ENCODE measurements around the gene THRB. TPM values are rescaled to one million over a fixed set of nuclear protein-coding genes. Genes with fewer than 3 reads are reported as not detected.
A peak's percentile ranks its signal among the peaks of the same experiment; 100 is the strongest.

The THRB gene
- polyA plus RNA-seq, 2 of the 4 experiments (the other 2 are of a cell fraction), result 2.0 to 2.3 TPM

DNA sequence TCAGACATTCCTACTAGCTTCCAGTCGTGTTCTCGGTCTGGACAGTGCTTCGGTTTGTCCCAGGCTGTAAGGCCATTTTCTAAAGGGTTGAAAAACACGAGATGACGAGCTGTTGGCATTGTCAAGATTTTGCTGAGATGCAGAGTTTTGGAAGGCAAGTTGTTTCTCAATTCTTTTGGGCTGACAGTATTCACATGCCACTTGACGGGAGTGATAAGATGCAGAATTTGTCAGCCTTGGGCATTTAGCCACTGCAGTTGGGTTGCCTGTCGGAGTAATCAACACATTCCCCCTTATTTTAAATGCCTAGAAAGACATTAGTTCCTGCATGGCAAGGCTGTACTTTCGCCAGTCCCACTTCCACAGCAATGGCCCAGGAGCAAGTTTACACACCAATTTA is 304.4 kb downstream of the THRB start:
- CTCF ChIA-PET, result no interaction called here
- POLR2A ChIA-PET, result interaction anchor here (1.1 kb wide), 1 partner anchor 397 kb away, joined by 3 read pairs; no protein-coding TSS in a partner anchor
- Histone ChIP-seq H3K27ac (no peak overlapping the region), H3K4me2 (no peak overlapping the region), H3K9me3 (no peaks in the 10 kb centered on the region), H3K4me1 (no peaks in the 10 kb centered on the region), H3K4me3 (no peak overlapping the region)
- no peak for DNase-seq (ENCODE audit: low read depth in 1 of 2, low spot score in 1 of 2)
- 70% methylated on average over 8 of the region's 8 CpGs for WGBS (ENCODE audit: missing lambda C conversion rate)
- TF ChIP-seq ZC3H11A (IDR thresholded peaks at IDR 0.05) (no peak), TFCP2L1 (CRISPR knock-in tag; IDR thresholded peaks at IDR 0.05) (no peak), KDM1A (IDR thresholded peaks at IDR 0.05; ENCODE audit: low read depth) (no peak), E2F6 (IDR thresholded peaks at IDR 0.05; ENCODE audit: borderline replicate concordance, low read depth) (no peak), JUNB (IDR thresholded peaks at IDR 0.05) (no peak), SMC3 (IDR thresholded peaks at IDR 0.05) (no peak), MAFK (IDR thresholded peaks at IDR 0.05; ENCODE audit: partially characterized antibody) (no peak), GATA3 (IDR thresholded peaks at IDR 0.05; ENCODE audit: borderline replicate concordance) (no peak), RAD21 (conservative IDR thresholded peaks at IDR 0.05 in 1 of 2, IDR thresholded peaks at IDR 0.05 in 1 of 2) (no peak), MAZ (IDR thresholded peaks at IDR 0.05; ENCODE audit: borderline replicate concordance, low read depth, low read length) (no peak), HOXA7 (CRISPR knock-in tag; IDR thresholded peaks at IDR 0.05) (no peak), NFE2L2 (conservative IDR thresholded peaks at IDR 0.05; ENCODE audit: low read length) (no peak), HEYL (CRISPR knock-in tag; IDR thresholded peaks at IDR 0.05) (no peak), PHF8 (IDR thresholded peaks at IDR 0.05; ENCODE audit: borderline replicate concordance, low read depth) (no peak)
- TF ChIP-seq, protein P1, sequence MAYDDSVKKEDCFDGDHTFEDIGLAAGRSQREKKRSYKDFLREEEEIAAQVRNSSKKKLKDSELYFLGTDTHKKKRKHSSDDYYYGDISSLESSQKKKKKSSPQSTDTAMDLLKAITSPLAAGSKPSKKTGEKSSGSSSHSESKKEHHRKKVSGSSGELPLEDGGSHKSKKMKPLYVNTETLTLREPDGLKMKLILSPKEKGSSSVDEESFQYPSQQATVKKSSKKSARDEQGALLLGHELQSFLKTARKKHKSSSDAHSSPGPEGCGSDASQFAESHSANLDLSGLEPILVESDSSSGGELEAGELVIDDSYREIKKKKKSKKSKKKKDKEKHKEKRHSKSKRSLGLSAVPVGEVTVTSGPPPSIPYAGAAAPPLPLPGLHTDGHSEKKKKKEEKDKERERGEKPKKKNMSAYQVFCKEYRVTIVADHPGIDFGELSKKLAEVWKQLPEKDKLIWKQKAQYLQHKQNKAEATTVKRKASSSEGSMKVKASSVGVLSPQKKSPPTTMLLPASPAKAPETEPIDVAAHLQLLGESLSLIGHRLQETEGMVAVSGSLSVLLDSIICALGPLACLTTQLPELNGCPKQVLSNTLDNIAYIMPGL (CRISPR knock-in tag; IDR thresholded peaks at IDR 0.05; ENCODE audit: borderline replicate concordance), result no peak
- TF ChIP-seq, protein P2, sequence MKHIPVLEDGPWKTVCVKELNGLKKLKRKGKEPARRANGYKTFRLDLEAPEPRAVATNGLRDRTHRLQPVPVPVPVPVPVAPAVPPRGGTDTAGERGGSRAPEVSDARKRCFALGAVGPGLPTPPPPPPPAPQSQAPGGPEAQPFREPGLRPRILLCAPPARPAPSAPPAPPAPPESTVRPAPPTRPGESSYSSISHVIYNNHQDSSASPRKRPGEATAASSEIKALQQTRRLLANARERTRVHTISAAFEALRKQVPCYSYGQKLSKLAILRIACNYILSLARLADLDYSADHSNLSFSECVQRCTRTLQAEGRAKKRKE (CRISPR knock-in tag; IDR thresholded peaks at IDR 0.05; ENCODE audit: low read depth), result no peak
- no peak for ATAC-seq
- no peak for FAIRE-seq

DNA sequence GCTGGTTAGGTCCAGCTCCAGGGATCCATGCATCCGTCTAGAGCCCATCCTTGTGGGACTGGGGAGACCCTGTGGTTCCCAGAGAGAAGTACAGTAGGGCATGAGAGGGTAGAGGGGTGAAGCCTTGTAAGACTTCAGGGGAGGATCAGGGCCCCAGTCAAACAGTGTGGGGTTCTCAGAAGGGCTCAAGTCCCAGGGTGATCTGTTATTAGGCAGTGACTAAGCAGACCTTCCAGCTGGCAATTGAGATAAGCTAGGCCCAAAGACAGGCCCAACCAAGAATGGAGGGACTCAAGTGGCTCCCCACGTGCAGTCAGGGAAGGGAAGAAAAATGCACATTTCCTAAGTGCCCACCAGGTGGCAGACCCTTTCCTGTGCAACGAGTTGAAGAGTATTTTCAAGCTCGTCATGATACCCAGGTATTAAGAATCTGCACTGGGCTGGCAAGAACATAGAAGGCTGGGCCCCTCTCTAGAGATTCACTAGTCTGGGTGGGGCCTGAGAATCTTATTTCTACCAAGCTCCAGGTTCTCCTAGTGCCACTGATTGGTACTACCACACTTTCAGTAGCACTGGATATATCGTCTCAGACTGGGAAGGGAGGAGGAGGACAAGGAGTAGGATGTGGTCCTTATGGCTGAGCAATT is 308.8 kb downstream of the THRB start:
- WGBS (ENCODE audit: missing lambda C conversion rate), result 40% methylated on average over 5 of the region's 5 CpGs
- ChIA-PET CTCF (interaction anchor here (0.7 to 2.5 kb wide), 40 partner anchors 9 to 516 kb away, joined by 3 to 13 read pairs (median 4); no protein-coding TSS in a partner anchor), POLR2A (no interaction called here)
- H3K4me1 ChIP-seq, result no peaks in the 10 kb centered on the region
- no peak overlapping the region for H3K4me3 ChIP-seq
- ATAC-seq, result peak; percentile 85 to 92
- peak; percentile 36 to 74 for DNase-seq (ENCODE audit: low read depth in 1 of 2, low spot score in 1 of 2)
- peak overlapping the region in 1 of 2 experiments; percentile 46; a peak in 2 of 6 replicates for H3K27ac ChIP-seq
- H3K9me3 ChIP-seq, result no peaks in the 10 kb centered on the region
- H3K4me2 ChIP-seq, result no peak overlapping the region
- FAIRE-seq, result no peak
- no peak for TF ChIP-seq ZFP36 (IDR thresholded peaks at IDR 0.05; ENCODE audit: borderline replicate concordance, partially characterized antibody)
- TF ChIP-seq RNF2 (IDR thresholded peaks at IDR 0.05; ENCODE audit: borderline replicate concordance, low read depth), result no peak
- no peak for TF ChIP-seq POLR2A (IDR thresholded peaks at IDR 0.05; ENCODE audit: low read length)
- TF ChIP-seq ZNF302 (CRISPR knock-in tag; IDR thresholded peaks at IDR 0.05), result no peak
- TF ChIP-seq JUNB (IDR thresholded peaks at IDR 0.05), result no peak
- TF ChIP-seq JUN (IDR thresholded peaks at IDR 0.05), result no peak
- TF ChIP-seq, protein P3, sequence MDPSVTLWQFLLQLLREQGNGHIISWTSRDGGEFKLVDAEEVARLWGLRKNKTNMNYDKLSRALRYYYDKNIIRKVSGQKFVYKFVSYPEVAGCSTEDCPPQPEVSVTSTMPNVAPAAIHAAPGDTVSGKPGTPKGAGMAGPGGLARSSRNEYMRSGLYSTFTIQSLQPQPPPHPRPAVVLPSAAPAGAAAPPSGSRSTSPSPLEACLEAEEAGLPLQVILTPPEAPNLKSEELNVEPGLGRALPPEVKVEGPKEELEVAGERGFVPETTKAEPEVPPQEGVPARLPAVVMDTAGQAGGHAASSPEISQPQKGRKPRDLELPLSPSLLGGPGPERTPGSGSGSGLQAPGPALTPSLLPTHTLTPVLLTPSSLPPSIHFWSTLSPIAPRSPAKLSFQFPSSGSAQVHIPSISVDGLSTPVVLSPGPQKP (IDR thresholded peaks at IDR 0.05; ENCODE audit: low read depth, low read length), result no peak
- no peak for TF ChIP-seq HEYL (CRISPR knock-in tag; IDR thresholded peaks at IDR 0.05)
- no peak for TF ChIP-seq ZC3H11A (IDR thresholded peaks at IDR 0.05)
- TF ChIP-seq SMC3 (IDR thresholded peaks at IDR 0.05), result peak; percentile 80
- TF ChIP-seq PBX3 (IDR thresholded peaks at IDR 0.05), result no peak
- no peak for TF ChIP-seq REST (IDR thresholded peaks at IDR 0.05)
- TF ChIP-seq, protein P1 (CRISPR knock-in tag; IDR thresholded peaks at IDR 0.05; ENCODE audit: borderline replicate concordance), result no peak
